22Rv1 (cell line): ENCODE measurements around the gene DAAM2.

Experiments
- H3K27ac ChIP-seq: fragments of 450-650 bp; 2 replicates; pipeline ENCODE4 v1.5.1; 2017
- ZFX ChIP-seq: fragments of 450-650 bp; IDR thresholded peaks from 2 replicates; pipeline ENCODE4 v1.6.1; 2017; ENCODE audit warnings: antibody characterized with exemption, borderline replicate concordance
- TF ChIP-seq, protein P1 (sequence below): fragments of 450-650 bp; IDR thresholded peaks from 2 replicates; pipeline ENCODE4 v1.5.1; 2017; ENCODE audit warnings: mild to moderate bottlenecking

DAAM2 gene

DNA sequence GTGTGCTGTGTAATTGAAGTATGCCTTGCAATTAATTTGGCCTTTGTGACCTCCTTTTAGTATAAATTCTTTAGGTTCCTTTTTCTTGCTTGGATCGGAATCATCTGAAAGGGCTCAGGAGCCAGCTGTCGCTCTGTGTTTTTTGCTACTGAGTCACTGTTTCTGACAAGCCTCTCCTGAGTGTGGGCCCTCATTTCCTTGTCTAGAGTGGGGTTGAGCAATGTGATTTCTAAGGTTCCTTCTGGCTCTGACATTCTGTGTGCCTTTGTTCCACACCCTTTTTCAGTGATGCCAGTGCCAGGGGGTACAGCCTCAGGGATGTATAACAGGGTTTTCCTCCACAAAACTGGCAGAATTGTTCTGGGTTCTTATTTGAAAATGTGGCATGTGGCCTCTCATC is 26.5 kb downstream of the DAAM2 start:
- TF ChIP-seq, protein P1, sequence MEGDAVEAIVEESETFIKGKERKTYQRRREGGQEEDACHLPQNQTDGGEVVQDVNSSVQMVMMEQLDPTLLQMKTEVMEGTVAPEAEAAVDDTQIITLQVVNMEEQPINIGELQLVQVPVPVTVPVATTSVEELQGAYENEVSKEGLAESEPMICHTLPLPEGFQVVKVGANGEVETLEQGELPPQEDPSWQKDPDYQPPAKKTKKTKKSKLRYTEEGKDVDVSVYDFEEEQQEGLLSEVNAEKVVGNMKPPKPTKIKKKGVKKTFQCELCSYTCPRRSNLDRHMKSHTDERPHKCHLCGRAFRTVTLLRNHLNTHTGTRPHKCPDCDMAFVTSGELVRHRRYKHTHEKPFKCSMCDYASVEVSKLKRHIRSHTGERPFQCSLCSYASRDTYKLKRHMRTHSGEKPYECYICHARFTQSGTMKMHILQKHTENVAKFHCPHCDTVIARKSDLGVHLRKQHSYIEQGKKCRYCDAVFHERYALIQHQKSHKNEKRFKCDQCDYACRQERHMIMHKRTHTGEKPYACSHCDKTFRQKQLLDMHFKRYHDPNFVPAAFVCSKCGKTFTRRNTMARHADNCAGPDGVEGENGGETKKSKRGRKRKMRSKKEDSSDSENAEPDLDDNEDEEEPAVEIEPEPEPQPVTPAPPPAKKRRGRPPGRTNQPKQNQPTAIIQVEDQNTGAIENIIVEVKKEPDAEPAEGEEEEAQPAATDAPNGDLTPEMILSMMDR: no peak
- TF ChIP-seq ZFX: no peak
- H3K27ac ChIP-seq: no peak overlapping the region

DNA sequence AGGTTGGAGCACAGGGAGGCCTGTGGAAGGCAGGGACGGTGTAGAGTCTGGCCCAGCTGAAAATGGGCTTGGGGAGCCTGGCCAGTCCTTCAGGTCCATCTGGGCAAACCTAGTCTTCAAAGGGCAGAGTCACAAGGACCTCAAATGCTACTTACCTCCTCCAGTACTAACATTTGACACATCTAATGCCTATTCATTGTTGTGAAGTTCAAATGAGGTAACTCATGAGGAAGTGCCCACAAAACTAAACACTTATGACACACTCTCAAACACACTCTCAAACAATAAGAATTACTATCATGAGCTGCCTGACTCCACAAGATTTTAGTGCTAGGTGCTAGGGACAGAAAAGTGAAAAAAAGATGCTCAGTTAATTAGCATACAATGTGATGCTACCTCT is 27.1 kb downstream of the DAAM2 start:
- TF ChIP-seq, protein P1: no peak
- no peak for TF ChIP-seq ZFX
- no peak overlapping the region for H3K27ac ChIP-seq

DNA sequence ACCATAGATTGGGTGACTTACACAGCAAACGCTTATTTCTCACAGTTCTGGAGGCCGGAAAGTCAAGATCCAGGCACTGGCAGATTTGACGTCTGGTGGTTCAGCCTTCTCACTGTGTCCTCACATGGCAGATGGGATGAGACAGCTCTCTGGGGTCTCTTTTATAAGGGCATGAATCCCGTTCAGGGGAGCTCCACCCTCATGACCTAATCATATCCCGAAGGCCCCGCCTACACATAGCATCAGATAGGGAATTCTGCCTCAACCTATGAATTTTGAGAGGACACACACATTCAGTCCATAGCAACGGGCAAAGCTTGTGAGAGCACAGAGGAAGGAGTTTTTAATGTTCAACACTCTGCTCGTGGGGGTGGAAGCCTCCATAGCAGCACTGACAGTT is 27.5 kb downstream of the DAAM2 start:
- TF ChIP-seq ZFX: no peak
- TF ChIP-seq, protein P1: no peak
- H3K27ac ChIP-seq: no peak overlapping the region

DNA sequence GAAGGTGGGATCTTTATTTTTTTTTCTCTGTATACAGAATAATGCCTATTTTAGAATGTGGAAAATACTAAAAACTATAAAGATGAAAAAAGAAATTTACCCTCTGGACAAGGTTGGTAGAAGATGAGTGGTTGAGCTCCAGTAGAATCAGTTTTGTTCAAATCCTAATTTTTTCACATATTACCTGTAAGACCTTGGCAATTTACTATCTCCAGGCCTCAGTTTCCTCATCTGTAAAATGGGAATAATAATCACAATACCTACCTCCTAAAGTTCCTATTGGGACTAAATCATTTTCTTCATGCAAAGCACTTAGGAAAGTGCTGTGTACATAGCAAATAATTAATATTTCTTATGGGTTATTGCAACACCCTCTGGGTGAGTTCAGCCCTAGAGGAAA is 28.4 kb downstream of the DAAM2 start:
- no peak overlapping the region for H3K27ac ChIP-seq
- no peak for TF ChIP-seq ZFX
- TF ChIP-seq, protein P1: no peak

DNA sequence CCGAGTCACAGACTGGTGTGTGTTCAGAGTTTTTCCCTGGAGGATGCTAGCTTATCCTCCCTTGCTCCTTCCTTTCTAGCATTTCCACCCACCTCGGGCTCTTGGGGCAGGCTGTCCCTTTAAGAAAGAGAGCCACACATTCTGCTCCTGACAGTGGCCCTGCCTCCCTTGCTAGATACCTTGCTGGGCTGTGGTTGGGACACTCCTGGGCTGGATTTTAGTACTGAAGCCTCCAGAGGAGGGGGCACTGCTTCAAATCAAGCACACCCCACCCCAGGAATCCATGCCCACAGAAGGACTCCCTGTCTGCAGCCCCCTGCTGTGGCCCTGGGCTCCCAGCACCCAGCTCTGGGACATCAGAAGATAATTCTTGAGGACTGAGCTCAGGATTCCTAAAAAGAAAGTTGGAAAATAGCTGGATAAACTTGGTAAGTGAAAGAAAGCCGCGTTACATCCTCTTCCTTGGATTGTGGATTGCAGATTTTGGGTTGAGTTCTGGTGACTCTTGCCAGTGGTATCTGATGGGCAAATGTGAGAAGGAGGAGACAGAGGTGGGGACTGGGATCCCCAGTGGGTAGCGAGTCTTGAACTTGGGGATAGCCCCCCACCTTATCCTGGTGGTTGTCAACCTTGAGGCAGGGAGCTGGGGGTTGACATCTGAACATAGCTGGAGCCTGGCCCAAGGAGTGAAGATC is 29.0 kb downstream of the DAAM2 start:
- no peak overlapping the region for H3K27ac ChIP-seq
- TF ChIP-seq, protein P1: no peak
- TF ChIP-seq ZFX: no peak

DNA sequence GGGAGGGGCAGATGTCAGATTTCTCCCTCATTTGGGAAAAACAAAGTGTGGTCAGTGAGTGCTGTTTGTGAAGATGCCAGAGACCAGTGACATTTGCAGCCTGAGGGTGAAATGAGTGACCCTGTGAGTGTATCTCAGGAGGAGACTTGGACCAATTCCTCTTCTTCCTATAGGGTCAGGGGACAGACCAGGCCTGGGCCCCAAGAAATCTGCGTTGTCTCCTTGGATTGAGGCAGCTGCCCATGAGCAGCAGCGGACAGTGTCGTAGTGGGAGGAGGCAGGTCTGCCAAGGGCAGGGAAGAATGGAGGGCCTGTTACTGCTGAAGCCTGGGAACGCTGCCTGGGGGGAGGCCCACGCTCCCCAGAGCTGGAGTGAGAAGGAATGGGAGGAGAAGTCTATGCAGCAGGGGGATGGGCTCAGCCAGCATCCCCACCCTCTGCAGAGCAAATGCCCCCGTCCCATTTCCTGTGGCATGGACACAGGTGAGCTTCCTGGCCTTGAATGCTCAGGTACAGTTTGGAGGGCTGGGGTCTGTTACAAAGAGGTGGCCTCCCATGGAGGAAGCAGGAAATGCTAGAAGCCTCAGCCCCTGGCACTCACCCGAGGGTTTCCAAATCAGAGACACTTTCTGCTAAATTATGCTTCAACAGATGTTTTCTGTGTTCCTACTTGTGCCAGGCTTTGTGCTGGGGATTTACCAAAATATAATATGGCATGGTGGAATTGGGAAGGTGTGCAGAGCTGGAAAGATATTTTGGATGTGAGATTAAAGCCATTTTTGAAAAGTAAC is 29.8 kb downstream of the DAAM2 start:
- no peak for TF ChIP-seq ZFX
- TF ChIP-seq, protein P1: no peak
- H3K27ac ChIP-seq: no peak overlapping the region
